ENCODE data around the gene CTNNA3. TPM values are rescaled to one million over a fixed set of nuclear protein-coding genes. Genes with fewer than 3 reads are reported as not detected.

The CTNNA3 gene
- total RNA-seq, 2 donors from 2014 or later = 20.3 to 23.8 TPM

GRCh38 chr10:66649626-66650025, 1046.4 kb downstream of the CTNNA3 start:
- Histone ChIP-seq H3K27me3 (no peaks in the 10 kb centered on the region), H3K27ac (no peak overlapping the region), H3K36me3 (no peaks in the 10 kb centered on the region), H3K4me3 (no peak overlapping the region), H3K9me3 (peaks cover 0 to 10% of the 10 kb centered on the region in 2 donors), H3K4me1 (no peaks in the 10 kb centered on the region)
- DNase-seq (ENCODE audit: low spot score) = no peak
- TF ChIP-seq, protein P1, sequence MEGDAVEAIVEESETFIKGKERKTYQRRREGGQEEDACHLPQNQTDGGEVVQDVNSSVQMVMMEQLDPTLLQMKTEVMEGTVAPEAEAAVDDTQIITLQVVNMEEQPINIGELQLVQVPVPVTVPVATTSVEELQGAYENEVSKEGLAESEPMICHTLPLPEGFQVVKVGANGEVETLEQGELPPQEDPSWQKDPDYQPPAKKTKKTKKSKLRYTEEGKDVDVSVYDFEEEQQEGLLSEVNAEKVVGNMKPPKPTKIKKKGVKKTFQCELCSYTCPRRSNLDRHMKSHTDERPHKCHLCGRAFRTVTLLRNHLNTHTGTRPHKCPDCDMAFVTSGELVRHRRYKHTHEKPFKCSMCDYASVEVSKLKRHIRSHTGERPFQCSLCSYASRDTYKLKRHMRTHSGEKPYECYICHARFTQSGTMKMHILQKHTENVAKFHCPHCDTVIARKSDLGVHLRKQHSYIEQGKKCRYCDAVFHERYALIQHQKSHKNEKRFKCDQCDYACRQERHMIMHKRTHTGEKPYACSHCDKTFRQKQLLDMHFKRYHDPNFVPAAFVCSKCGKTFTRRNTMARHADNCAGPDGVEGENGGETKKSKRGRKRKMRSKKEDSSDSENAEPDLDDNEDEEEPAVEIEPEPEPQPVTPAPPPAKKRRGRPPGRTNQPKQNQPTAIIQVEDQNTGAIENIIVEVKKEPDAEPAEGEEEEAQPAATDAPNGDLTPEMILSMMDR (IDR thresholded peaks at IDR 0.05) = no peak

DNA sequence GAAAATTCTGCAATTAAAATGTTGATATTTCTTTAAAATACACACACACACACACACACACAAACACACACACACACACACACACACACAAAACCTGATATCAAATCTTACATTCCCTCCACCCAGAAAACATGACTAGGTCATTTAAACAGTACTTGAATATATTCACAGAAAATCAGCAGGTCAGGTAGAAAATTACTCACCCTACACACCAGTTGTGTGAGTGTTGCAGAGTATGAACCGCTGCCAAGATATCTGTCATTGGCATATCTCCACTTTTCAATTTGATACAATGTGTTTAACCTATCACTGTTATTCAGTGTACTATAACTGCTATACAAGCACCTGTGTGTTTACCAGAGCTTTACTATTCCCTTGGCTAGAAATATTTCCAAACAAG, 1053.8 kb downstream of the CTNNA3 start:
- no peaks in the 10 kb centered on the region for H3K36me3 ChIP-seq
- no peaks in the 10 kb centered on the region for H3K4me1 ChIP-seq
- H3K4me3 ChIP-seq = no peak overlapping the region
- TF ChIP-seq, protein P1 (IDR thresholded peaks at IDR 0.05) = no peak
- H3K9me3 ChIP-seq = no peaks in the 10 kb centered on the region
- no peaks in the 10 kb centered on the region for H3K27me3 ChIP-seq
- no peak overlapping the region for H3K27ac ChIP-seq
- DNase-seq (ENCODE audit: low spot score) = no peak

DNA sequence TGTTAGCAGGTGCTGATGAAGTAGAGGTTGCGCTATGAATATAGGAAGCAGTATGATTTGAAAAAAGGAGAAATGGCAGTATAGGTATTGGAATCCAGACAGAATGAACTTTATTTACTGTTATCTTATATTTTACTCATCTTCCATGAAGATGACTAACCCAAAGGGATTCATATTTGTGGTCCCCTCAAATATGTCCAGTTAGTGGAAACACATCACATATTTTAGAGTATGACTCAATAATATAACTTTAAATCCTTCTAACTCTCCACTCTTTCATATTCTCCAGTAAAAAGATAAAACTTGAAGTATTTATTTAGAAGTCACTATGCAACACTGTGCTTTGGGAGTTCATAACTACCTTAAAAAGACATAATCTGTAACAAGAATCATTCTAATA, 1056.6 kb downstream of the CTNNA3 start:
- no peaks in the 10 kb centered on the region for H3K36me3 ChIP-seq
- no peak overlapping the region for H3K27ac ChIP-seq
- TF ChIP-seq, protein P1 (IDR thresholded peaks at IDR 0.05) = no peak
- H3K4me3 ChIP-seq = no peak overlapping the region
- no peaks in the 10 kb centered on the region for H3K27me3 ChIP-seq
- DNase-seq (ENCODE audit: low spot score) = no peak
- H3K9me3 ChIP-seq = no peaks in the 10 kb centered on the region
- no peaks in the 10 kb centered on the region for H3K4me1 ChIP-seq

DNA sequence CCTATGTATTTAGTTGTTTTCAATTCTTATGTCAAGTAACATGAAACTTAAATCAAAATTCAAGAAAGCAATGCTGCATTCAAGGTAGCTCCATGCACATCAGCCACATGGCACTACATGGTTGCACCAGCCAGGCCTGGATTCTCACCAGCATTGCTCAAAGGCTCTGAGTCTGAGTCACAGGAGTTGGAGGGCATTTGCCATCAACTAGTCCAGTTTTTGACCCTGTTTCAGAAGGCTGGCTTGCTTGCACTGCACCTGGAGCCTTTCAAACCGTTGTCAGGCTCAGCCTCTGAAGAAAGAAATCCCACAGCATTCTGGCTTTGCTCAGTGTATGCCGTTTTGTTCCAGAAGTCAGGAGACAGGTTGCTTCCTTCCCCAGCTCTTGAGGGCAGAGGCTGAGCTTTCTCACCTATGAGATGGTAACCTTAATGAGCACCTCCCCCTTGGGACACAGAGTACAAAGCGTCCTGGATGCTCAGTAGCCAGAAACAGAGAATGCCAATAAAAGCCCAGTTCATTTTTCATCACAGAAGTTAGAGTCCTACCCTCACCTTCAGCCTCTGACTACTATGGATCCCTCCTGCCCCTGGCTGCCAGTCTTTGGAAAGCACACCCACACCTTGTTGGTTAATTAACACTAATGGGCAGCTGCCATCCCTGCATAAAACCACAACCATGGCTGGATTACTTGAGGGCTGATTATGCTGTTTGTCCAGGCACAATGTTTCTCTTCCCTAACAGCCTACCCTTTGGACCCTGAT, 1058.5 kb downstream of the CTNNA3 start:
- no peak for DNase-seq (ENCODE audit: low spot score)
- TF ChIP-seq, protein P1 (IDR thresholded peaks at IDR 0.05) = no peak
- H3K4me3 ChIP-seq = no peak overlapping the region

GRCh38 chr10:66629996-66630395, 1066.0 kb downstream of the CTNNA3 start:
- no peaks in the 10 kb centered on the region for H3K27me3 ChIP-seq
- no peak overlapping the region for H3K4me3 ChIP-seq
- no peaks in the 10 kb centered on the region for H3K9me3 ChIP-seq
- no peak overlapping the region for H3K27ac ChIP-seq
- DNase-seq (ENCODE audit: low spot score) = no peak
- no peaks in the 10 kb centered on the region for H3K4me1 ChIP-seq
- no peaks in the 10 kb centered on the region for H3K36me3 ChIP-seq
- TF ChIP-seq, protein P1 (IDR thresholded peaks at IDR 0.05) = no peak

More for the DNA sequence above, 1058.5 kb downstream of the CTNNA3 start:
- Histone ChIP-seq H3K36me3 (no peaks in the 10 kb centered on the region), H3K27me3 (no peaks in the 10 kb centered on the region), H3K27ac (no peak overlapping the region), H3K4me1 (no peaks in the 10 kb centered on the region), H3K9me3 (no peaks in the 10 kb centered on the region)

- Histone ChIP-seq H3K36me3 (no peaks in the 10 kb centered on the region), H3K9me3 (no peaks in the 10 kb centered on the region), H3K4me1 (no peaks in the 10 kb centered on the region), H3K27me3 (no peaks in the 10 kb centered on the region), H3K27ac (no peak overlapping the region), H3K4me3 (no peak overlapping the region)
- no peak for DNase-seq (ENCODE audit: low spot score)
- TF ChIP-seq, protein P1 (IDR thresholded peaks at IDR 0.05) = peak in 1 of 2 donors; percentile 34
Observed at GRCh38 chr10:66627156-66627555, 1068.8 kb downstream of the CTNNA3 start.

Data from right atrium auricular region (tissue), 2 donors.